ENCODE measurements around the gene PRRX2. TPM values are rescaled to one million over a fixed set of nuclear protein-coding genes. Genes with fewer than 3 reads are reported as not detected.

Gene PRRX2
- total RNA-seq: under 1 TPM; 0.49 to 0.57 TPM

DNA sequence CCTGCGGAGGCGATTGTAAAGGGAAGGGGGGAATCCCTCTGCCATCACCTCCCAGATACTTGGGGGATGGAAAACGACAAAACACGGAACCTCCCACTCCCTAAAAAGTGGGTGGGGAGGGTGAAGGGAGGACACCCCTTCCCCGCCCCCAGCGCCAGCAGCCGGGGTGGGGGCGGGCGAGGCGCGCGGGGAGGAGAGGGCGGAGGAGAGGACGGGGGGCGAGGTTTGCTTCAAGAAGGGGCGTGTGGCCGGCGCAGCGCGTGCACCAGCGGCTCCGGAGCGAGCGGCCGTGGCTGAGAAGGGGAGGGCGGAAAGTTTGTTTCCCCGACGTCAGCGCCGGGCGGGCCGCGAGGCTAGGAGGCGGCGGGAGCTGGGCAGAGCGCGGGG, at the start of gene PRRX2:
Gene PRRX2, plus strand, starts transcription at position 259 of the 387 bp plus-strand sequence. CDS start 221 bp downstream, outside the sequence.
- H3K4me3 Mint-ChIP-seq: peak within 1 kb of the TSS; percentile 39
- H3K27me3 Mint-ChIP-seq: peaks cover 8% of the 10 kb centered on the region
- no peaks in the 10 kb centered on the region for H3K4me1 Mint-ChIP-seq
- H3K36me3 Mint-ChIP-seq (ENCODE audit: low read depth): no peaks in the 10 kb centered on the region
- ATAC-seq: peak; percentile 70
- POLR2A ChIA-PET: interaction anchor here (1.0 kb wide), 1 partner anchor 9 kb away, joined by 3 read pairs; no protein-coding TSS in a partner anchor
- no peaks in the 10 kb centered on the region for H3K9me3 Mint-ChIP-seq (ENCODE audit: low read depth)
- peak; percentile 63 for DNase-seq
- intact Hi-C loops (cut with DNase I, micrococcal nuclease): no loop called here
- H3K27ac Mint-ChIP-seq: no peak within 1 kb of the TSS
- CTCF ChIA-PET: interaction anchor here (0.6 to 1.3 kb wide), 2 partner anchors 41 to 533 kb away, joined by 3 read pairs; no protein-coding TSS in a partner anchor

DNA sequence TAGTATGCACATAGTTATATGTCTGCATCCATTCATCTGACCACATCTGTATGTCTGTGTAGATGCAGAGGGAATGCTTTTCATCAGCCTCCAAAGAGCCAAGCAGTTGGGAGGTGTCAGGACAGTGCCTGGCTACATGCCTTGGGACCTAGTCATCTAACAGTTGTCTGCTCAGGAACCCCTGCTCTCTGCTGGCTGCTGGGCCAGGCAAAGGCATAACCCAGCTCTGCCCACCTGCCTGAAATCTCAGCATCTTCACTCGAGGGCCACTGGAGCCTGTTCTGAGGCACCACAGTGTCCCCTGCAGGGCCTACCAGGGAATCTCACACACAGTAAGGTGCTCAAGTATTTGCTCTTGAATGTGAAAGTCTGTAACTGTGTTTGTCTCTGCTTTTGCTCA, 48.3 kb upstream of the PRRX2 start:
- POLR2A ChIA-PET: no interaction called here
- H3K9me3 Mint-ChIP-seq (ENCODE audit: low read depth): no peaks in the 10 kb centered on the region
- peaks cover 6% of the 10 kb centered on the region for H3K4me1 Mint-ChIP-seq
- no peak overlapping the region for H3K4me3 Mint-ChIP-seq
- peaks cover 21% of the 10 kb centered on the region for H3K27me3 Mint-ChIP-seq
- ATAC-seq (peak; percentile 67), DNase-seq (peak; percentile 52)
- H3K36me3 Mint-ChIP-seq (ENCODE audit: low read depth): no peaks in the 10 kb centered on the region
- no peak overlapping the region for H3K27ac Mint-ChIP-seq
- intact Hi-C loops (cut with DNase I, micrococcal nuclease): no loop called here
- CTCF ChIA-PET: interaction anchor here (0.6 to 1.5 kb wide), 2 partner anchors 436 to 486 kb away, joined by 5 to 7 read pairs; no protein-coding TSS in a partner anchor

DNA sequence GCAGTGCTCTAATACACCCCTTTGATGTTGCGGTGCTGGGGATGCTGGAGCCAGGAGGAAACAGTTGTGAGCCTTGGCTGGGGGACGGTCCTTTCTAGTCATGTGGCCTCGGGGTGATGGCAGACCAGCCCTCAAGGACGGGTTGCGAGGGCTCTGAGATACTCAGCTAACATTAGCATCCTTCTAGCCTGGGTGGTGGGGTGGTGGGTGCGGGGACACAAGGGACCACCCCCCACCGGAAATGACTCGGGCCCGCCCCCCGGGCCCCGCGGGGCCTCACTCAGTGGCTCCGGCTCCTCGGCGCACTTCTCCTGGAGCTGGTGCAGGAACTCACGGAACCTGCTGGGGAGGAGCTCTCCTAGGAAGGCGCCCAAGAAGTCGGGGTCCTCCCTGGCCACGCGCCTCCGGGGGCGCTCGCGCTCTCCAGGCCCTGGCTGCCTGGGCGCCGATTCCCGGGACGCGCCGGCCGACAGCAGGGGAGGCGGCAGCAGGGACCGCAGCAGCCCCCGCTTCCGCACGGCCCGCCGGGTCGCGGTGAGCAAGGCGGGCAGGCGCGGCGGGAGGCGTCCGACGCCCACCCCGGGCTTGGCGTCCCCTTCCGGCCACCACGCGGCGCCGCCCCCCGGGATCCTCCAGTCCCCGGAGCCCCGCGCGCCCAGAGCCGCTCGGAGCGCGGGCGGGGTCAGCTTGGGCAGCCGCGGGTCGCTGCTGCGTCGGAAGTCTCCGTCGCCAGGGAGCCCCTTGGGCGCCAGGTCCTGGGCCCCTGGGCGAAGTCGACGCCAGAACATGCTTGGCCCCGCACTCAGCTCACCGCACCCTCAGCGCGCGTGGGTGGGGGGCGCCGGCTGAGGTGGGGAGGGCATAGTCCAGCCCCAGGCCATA, 45.4 kb upstream of the PRRX2 start:
- CTCF ChIA-PET: interaction anchor here (0.8 to 8.5 kb wide), 4 partner anchors 9 to 483 kb away, joined by 3 to 96 read pairs (median 5); no protein-coding TSS in a partner anchor
- no peak overlapping the region for H3K4me3 Mint-ChIP-seq
- H3K27ac Mint-ChIP-seq: no peak overlapping the region

GRCh38 chr9:129620669-129621295, 44.7 kb upstream of the PRRX2 start, which contains the start of gene C9orf50:
TSS of gene C9orf50 (minus strand) at chr9:129621101. CDS start at chr9:129620574, 527 bp downstream.
- Mint-ChIP-seq H3K27ac (no peak within 1 kb of the TSS), H3K4me3 (no peak within 1 kb of the TSS), H3K36me3 (ENCODE audit: low read depth) (no peaks in the 10 kb centered on the region), H3K9me3 (ENCODE audit: low read depth) (no peaks in the 10 kb centered on the region), H3K4me1 (peaks cover 22% of the 10 kb centered on the region), H3K27me3 (peaks cover 21% of the 10 kb centered on the region)
- intact Hi-C loops (cut with DNase I, micrococcal nuclease): no loop called here
- ChIA-PET CTCF (interaction anchor here (0.8 to 8.5 kb wide), 6 partner anchors 10 to 484 kb away, joined by 3 to 96 read pairs (median 5); no protein-coding TSS in a partner anchor), POLR2A (interaction anchor here (0.6 kb wide), 1 partner anchor 455 kb away, joined by 3 read pairs; no protein-coding TSS in a partner anchor)
- ATAC-seq: no peak
- DNase-seq: no peak

More for the DNA sequence above, 45.4 kb upstream of the PRRX2 start:
- Mint-ChIP-seq H3K9me3 (ENCODE audit: low read depth) (no peaks in the 10 kb centered on the region), H3K36me3 (ENCODE audit: low read depth) (no peaks in the 10 kb centered on the region), H3K4me1 (peaks cover 17% of the 10 kb centered on the region), H3K27me3 (peaks cover 21% of the 10 kb centered on the region)
- DNase-seq (peak; percentile 39), ATAC-seq (no peak)
- intact Hi-C loops (cut with DNase I, micrococcal nuclease): no loop called here
- POLR2A ChIA-PET: interaction anchor here (0.6 kb wide), 1 partner anchor 456 kb away, joined by 3 read pairs; no protein-coding TSS in a partner anchor

DNA sequence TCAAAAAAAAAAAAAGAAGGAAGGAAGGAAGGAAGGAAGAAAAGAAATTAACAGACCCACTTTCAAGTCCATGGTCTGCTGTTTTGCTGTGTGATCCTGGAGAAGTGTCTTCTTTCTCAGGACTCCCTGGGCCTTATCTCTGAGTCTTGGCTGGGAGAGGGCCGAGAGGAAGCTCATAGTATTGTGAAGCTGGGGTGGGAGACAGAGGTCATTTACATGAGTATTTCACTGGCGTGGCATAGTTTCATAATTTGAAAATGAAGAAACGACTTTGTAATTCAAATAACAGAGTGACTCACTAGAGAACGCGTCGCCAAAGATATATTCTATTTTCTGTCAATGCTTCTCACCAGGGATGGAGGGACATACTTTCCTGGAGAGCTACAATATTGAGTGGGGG, 42.1 kb upstream of the PRRX2 start:
- peaks cover 34% of the 10 kb centered on the region for H3K4me1 Mint-ChIP-seq
- H3K27me3 Mint-ChIP-seq: peaks cover 19% of the 10 kb centered on the region
- peak overlapping the region; percentile 40 for H3K27ac Mint-ChIP-seq
- ATAC-seq (no peak), DNase-seq (no peak)
- ChIA-PET POLR2A (no interaction called here), CTCF (interaction anchor here (0.7 to 8.5 kb wide), 9 partner anchors 12 to 492 kb away, joined by 3 to 96 read pairs (median 15); no protein-coding TSS in a partner anchor)
- no peak overlapping the region for H3K4me3 Mint-ChIP-seq
- H3K9me3 Mint-ChIP-seq (ENCODE audit: low read depth): no peaks in the 10 kb centered on the region
- intact Hi-C loops (cut with DNase I, micrococcal nuclease): loop anchor here in 1 of 2 experiments (1.0 kb wide), 1 partner anchor 12 kb away; no protein-coding TSS in a partner anchor
- peaks cover 12% of the 10 kb centered on the region for H3K36me3 Mint-ChIP-seq (ENCODE audit: low read depth)

GRCh38 chr9:129624168-129624759, 41.2 kb upstream of the PRRX2 start:
- DNase-seq (peak; percentile 88), ATAC-seq (peak; percentile 20)
- Mint-ChIP-seq H3K36me3 (ENCODE audit: low read depth) (peaks cover 17% of the 10 kb centered on the region), H3K4me1 (peaks cover 38% of the 10 kb centered on the region), H3K9me3 (ENCODE audit: low read depth) (no peaks in the 10 kb centered on the region), H3K27me3 (peaks cover 13% of the 10 kb centered on the region), H3K27ac (peak overlapping the region; percentile 87), H3K4me3 (peak overlapping the region; percentile 77)
- CTCF ChIA-PET: interaction anchor here (0.6 to 8.5 kb wide), 39 partner anchors 8 to 1693 kb away, joined by 3 to 96 read pairs (median 4); partner anchors contain the start of genes IER5L and PRRX2
- POLR2A ChIA-PET: interaction anchor here (0.7 to 1.7 kb wide), 5 partner anchors 292 to 1632 kb away, joined by 3 to 8 read pairs (median 4); partner anchors contain the start of gene IER5L
- intact Hi-C loops (cut with DNase I, micrococcal nuclease): loop anchor here (1.0 kb wide), 2 partner anchors 136 to 485 kb away; no protein-coding TSS in a partner anchor

DNA sequence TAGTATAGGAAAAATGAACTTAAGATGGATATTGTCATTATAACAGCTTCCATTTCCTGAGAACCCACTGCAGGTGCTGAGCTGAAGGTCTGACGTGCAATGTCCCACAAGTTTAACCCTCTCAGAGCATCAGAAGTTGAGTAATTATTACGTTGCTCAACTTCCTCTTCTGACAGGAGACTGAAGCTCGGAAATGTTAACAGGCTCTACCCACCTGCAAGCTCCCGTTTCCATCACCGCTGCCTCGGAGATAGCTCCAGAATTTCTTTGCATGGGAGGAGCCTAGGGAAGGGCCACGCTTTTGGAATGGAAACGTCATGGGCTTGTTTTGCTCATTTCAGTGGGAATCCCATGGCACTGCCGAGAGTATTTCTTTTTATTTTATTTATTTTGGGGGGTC, 40.5 kb upstream of the PRRX2 start:
- peak overlapping the region; percentile 77 for H3K4me3 Mint-ChIP-seq
- DNase-seq: peak; percentile 58
- ChIA-PET POLR2A (interaction anchor here (0.7 to 1.7 kb wide), 8 partner anchors 15 to 1631 kb away, joined by 3 to 8 read pairs (median 4); partner anchors contain the start of gene IER5L), CTCF (interaction anchor here (0.6 to 8.5 kb wide), 38 partner anchors 9 to 1692 kb away, joined by 3 to 96 read pairs (median 4); partner anchors contain the start of genes IER5L and PRRX2)
- ATAC-seq: peak; percentile 62
- peaks cover 17% of the 10 kb centered on the region for H3K36me3 Mint-ChIP-seq (ENCODE audit: low read depth)
- intact Hi-C loops (cut with DNase I, micrococcal nuclease): loop anchor here (1.0 to 5.0 kb wide), 3 partner anchors 137 to 743 kb away; partner anchors contain the start of genes KYAT1 (in 1 of the 2) and LRRC8A (in 1 of the 2)
- no peaks in the 10 kb centered on the region for H3K9me3 Mint-ChIP-seq (ENCODE audit: low read depth)
- peaks cover 9% of the 10 kb centered on the region for H3K27me3 Mint-ChIP-seq
- H3K27ac Mint-ChIP-seq: peak overlapping the region; percentile 93
- peaks cover 41% of the 10 kb centered on the region for H3K4me1 Mint-ChIP-seq

- DNase-seq: peak; percentile 95
- Mint-ChIP-seq H3K27ac (peak within 1 kb of the TSS; percentile 93), H3K4me1 (peaks cover 52% of the 10 kb centered on the region), H3K4me3 (peak within 1 kb of the TSS; percentile 77), H3K9me3 (ENCODE audit: low read depth) (no peaks in the 10 kb centered on the region), H3K36me3 (ENCODE audit: low read depth) (peaks cover 17% of the 10 kb centered on the region), H3K27me3 (peaks cover 4% of the 10 kb centered on the region)
- peak; percentile 76 for ATAC-seq
- ChIA-PET CTCF (interaction anchor here (1.1 to 8.5 kb wide), 10 partner anchors 8 to 495 kb away, joined by 4 to 96 read pairs (median 10); no protein-coding TSS in a partner anchor), POLR2A (interaction anchor here (0.6 to 1.7 kb wide), 13 partner anchors 8 to 1435 kb away, joined by 3 to 5 read pairs (median 3); partner anchors contain the start of gene CIZ1)
- intact Hi-C loops (cut with DNase I, micrococcal nuclease): loop anchor here in 1 of 2 experiments (1.0 to 5.0 kb wide), 11 partner anchors 15 to 1303 kb away; partner anchors contain the start of genes ASB6, COQ4, DOLPP1 and KYAT1
Observed at GRCh38 chr9:129626079-129626624, 39.3 kb upstream of the PRRX2 start, which contains the start of gene NTMT1. TSS of gene NTMT1 (plus strand) at chr9:129626163. CDS start at chr9:129632704, 6,541 bp downstream.

GRCh38 chr9:129626625-129627284, 38.7 kb upstream of the PRRX2 start:
- DNase-seq (peak; percentile 59), ATAC-seq (peak; percentile 31)
- H3K9me3 Mint-ChIP-seq (ENCODE audit: low read depth): no peaks in the 10 kb centered on the region
- H3K4me3 Mint-ChIP-seq: peak overlapping the region; percentile 77
- ChIA-PET CTCF (interaction anchor here (0.6 to 8.5 kb wide), 9 partner anchors 13 to 496 kb away, joined by 3 to 96 read pairs (median 3); no protein-coding TSS in a partner anchor), POLR2A (interaction anchor here (0.6 to 1.4 kb wide), 6 partner anchors 8 to 498 kb away, joined by 3 to 5 read pairs (median 3); no protein-coding TSS in a partner anchor)
- H3K4me1 Mint-ChIP-seq: peaks cover 58% of the 10 kb centered on the region
- intact Hi-C loops (cut with DNase I, micrococcal nuclease): loop anchor here (1.0 to 5.0 kb wide), 12 partner anchors 15 to 1304 kb away; partner anchors contain the start of genes ASB6 (in 1 of the 2), COQ4 (in 1 of the 2), DOLPP1 (in 1 of the 2) and KYAT1 (in 1 of the 2)
- peaks cover 22% of the 10 kb centered on the region for H3K36me3 Mint-ChIP-seq (ENCODE audit: low read depth)
- no peaks in the 10 kb centered on the region for H3K27me3 Mint-ChIP-seq
- H3K27ac Mint-ChIP-seq: peak overlapping the region; percentile 75

Data from activated CD4-positive, alpha-beta T cell treated with anti-CD3 and anti-CD28 coated beads for 36 hours (primary cell).